ENCODE data around the gene TIMM23.
A peak's percentile ranks its signal among the peaks of the same experiment; 100 is the strongest.

Gene TIMM23

DNA sequence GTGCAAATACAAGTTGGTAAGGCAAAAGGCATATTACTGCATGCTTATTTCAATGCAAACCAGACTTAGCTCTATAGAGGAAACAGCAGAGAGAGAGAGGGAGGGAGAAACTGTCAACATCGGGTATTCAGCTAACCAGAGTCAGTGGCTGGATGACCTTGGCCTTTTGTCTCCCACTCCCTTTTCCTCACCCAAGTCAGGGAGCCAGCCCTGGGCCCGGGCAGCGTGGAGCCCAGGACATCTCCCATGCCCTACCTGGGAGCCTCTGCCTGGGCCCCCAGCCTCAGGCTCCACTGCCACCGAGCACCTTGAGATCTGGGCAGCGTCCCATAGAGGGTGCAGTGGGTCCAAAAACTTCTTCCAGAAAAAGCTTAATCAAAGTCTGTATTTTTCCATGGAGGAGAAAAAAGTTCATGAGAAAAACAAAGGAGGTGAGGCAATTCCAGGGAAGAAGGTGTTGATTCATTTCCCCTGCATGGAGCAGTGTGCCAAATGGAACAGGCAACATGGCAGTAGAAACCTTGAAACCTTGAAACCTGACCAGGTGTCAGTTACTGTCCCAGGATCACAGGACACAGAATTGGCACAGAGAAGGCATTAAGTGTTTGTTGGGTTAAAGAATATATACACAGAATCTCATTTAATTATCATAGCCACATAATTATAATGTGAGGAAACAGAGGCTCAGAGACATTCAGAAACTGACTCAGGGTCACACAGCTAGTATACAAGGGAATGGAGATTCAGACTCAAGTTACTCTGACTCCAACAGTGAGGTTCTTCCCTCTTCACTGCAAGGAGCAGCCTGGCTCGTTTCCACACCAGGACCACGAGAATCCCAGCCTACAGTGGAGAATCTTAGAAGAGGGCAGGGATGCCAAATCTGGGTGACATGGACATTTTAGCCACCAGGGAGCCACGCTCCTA lies 63.9 kb downstream of the TIMM23 start:
- TF ChIP-seq, protein P1, sequence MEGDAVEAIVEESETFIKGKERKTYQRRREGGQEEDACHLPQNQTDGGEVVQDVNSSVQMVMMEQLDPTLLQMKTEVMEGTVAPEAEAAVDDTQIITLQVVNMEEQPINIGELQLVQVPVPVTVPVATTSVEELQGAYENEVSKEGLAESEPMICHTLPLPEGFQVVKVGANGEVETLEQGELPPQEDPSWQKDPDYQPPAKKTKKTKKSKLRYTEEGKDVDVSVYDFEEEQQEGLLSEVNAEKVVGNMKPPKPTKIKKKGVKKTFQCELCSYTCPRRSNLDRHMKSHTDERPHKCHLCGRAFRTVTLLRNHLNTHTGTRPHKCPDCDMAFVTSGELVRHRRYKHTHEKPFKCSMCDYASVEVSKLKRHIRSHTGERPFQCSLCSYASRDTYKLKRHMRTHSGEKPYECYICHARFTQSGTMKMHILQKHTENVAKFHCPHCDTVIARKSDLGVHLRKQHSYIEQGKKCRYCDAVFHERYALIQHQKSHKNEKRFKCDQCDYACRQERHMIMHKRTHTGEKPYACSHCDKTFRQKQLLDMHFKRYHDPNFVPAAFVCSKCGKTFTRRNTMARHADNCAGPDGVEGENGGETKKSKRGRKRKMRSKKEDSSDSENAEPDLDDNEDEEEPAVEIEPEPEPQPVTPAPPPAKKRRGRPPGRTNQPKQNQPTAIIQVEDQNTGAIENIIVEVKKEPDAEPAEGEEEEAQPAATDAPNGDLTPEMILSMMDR (tag by site-specific recombination; IDR thresholded peaks at IDR 0.05) = 0 out of 2 replicates have a peak, but pooled peaks have one; percentile 7
- no peak for TF ChIP-seq GLI4 (tag by site-specific recombination; IDR thresholded peaks at IDR 0.05)
- CTCF ChIA-PET = interaction anchor here (0.7 kb wide), 1 partner anchor 12 kb away, joined by 3 read pairs; no protein-coding TSS in a partner anchor
- Histone ChIP-seq H3K9me3 (ENCODE audit: control insufficient read depth, insufficient read depth, low read depth, low read length) (no peaks in the 10 kb centered on the region), H3K4me3 (ENCODE audit: low read depth, low read length) (no peak overlapping the region), H3K4me1 (ENCODE audit: control insufficient read depth, insufficient read depth, low read length) (no peaks in the 10 kb centered on the region), H3K27ac (ENCODE audit: extremely low read depth, low read depth, low read length) (no peak overlapping the region), H3K36me3 (ENCODE audit: control insufficient read depth in 2 of 2, insufficient read depth in 1 of 2, low read length in 2 of 2) (no peaks in the 10 kb centered on the region)
- POLR2A ChIA-PET = no interaction called here

DNA sequence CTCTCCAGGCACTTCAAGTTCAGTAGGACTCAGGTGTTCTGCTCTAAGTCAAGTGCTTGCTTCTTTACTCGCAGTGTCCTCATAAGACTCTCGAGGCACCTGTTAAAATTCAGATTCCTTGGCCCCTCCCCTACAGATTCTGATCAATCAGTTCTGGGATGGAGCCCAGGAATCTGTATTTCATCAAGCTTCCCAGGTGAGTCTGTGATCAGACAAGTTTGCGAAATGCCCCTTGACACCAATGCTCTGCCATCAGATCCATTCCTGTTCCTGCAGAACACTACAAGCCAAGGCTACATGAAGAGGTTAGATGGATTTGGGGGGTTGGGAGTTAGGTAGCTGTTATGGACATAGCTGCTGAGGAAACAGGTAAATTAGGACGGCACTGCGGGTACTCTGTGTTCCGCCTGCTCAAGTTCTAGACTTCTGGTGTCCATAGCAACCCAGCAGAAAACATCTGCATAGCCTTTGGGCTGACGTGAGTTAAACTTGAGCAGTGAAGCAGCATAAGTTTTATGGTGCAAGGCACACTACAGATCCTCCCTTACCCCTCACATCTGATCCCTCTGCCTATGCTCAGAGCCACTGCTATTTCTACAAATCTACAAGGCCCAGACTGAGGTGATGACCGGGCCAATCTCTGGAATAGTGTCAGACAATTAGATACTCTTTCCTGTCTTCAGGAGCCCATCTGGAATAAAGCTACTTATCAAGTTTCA lies 65.0 kb downstream of the TIMM23 start:
- POLR2A ChIA-PET = no interaction called here
- no peak overlapping the region for H3K27ac ChIP-seq (ENCODE audit: extremely low read depth, low read depth, low read length)
- H3K4me1 ChIP-seq (ENCODE audit: control insufficient read depth, insufficient read depth, low read length) = no peaks in the 10 kb centered on the region
- H3K36me3 ChIP-seq (ENCODE audit: control insufficient read depth in 2 of 2, insufficient read depth in 1 of 2, low read length in 2 of 2) = no peaks in the 10 kb centered on the region
- CTCF ChIA-PET = no interaction called here
- TF ChIP-seq ZBTB20 (tag by site-specific recombination; IDR thresholded peaks at IDR 0.05) (0 out of 2 replicates have a peak, but pooled peaks have one; percentile 24), ZNF157 (tag by site-specific recombination; IDR thresholded peaks at IDR 0.05) (no peak)
- no peak overlapping the region for H3K4me3 ChIP-seq (ENCODE audit: low read depth, low read length)
- H3K9me3 ChIP-seq (ENCODE audit: control insufficient read depth, insufficient read depth, low read depth, low read length) = no peaks in the 10 kb centered on the region

DNA sequence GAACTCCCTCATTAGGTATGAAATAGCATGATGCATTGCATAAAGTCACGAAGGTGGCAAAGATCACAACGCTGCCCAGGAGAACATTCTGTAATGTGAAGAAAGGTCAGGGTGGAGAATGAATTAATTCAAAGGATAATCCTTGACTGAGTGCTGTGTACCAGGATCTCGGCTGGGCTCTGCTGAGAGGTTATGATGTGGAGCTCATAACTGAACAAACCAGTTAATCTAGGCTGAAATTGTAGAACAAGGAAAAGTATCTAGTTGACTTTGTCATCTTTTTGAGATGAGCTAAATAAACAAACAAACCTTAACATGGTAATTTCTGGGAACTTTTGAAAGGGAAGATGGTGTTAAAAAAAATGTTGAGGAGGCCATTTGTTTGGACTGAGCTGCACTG lies 67.7 kb downstream of the TIMM23 start:
- H3K4me3 ChIP-seq (ENCODE audit: low read depth, low read length) = no peak overlapping the region
- ChIA-PET POLR2A (no interaction called here), CTCF (no interaction called here)
- no peak for TF ChIP-seq ZNF521 (tag by site-specific recombination; IDR thresholded peaks at IDR 0.05)
- no peak for TF ChIP-seq ZNF596 (tag by site-specific recombination; IDR thresholded peaks at IDR 0.05)
- TF ChIP-seq ZNF146 (tag by site-specific recombination; IDR thresholded peaks at IDR 0.05) = no peak
- TF ChIP-seq, protein P2, sequence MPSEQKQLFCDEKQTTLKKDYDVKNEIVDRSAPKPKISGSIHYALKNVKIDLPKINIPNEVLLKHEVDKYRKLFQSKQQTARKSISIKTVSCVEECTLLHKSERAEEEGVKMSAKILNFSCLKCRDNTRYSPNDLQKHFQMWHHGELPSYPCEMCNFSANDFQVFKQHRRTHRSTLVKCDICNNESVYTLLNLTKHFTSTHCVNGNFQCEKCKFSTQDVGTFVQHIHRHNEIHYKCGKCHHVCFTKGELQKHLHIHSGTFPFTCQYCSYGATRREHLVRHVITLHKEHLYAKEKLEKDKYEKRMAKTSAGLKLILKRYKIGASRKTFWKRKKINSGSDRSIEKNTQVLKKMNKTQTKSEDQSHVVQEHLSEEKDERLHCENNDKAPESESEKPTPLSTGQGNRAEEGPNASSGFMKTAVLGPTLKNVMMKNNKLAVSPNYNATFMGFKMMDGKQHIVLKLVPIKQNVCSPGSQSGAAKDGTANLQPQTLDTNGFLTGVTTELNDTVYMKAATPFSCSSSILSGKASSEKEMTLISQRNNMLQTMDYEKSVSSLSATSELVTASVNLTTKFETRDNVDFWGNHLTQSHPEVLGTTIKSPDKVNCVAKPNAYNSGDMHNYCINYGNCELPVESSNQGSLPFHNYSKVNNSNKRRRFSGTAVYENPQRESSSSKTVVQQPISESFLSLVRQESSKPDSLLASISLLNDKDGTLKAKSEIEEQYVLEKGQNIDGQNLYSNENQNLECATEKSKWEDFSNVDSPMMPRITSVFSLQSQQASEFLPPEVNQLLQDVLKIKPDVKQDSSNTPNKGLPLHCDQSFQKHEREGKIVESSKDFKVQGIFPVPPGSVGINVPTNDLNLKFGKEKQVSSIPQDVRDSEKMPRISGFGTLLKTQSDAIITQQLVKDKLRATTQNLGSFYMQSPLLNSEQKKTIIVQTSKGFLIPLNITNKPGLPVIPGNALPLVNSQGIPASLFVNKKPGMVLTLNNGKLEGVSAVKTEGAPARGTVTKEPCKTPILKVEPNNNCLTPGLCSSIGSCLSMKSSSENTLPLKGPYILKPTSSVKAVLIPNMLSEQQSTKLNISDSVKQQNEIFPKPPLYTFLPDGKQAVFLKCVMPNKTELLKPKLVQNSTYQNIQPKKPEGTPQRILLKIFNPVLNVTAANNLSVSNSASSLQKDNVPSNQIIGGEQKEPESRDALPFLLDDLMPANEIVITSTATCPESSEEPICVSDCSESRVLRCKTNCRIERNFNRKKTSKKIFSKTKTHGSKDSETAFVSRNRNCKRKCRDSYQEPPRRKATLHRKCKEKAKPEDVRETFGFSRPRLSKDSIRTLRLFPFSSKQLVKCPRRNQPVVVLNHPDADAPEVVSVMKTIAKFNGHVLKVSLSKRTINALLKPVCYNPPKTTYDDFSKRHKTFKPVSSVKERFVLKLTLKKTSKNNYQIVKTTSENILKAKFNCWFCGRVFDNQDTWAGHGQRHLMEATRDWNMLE (tag by site-specific recombination; conservative IDR thresholded peaks at IDR 0.05; ENCODE audit: low read depth) = no peak
- TF ChIP-seq ZBTB1 (tag by site-specific recombination; IDR thresholded peaks at IDR 0.05) = no peak
- TF ChIP-seq, protein P3, sequence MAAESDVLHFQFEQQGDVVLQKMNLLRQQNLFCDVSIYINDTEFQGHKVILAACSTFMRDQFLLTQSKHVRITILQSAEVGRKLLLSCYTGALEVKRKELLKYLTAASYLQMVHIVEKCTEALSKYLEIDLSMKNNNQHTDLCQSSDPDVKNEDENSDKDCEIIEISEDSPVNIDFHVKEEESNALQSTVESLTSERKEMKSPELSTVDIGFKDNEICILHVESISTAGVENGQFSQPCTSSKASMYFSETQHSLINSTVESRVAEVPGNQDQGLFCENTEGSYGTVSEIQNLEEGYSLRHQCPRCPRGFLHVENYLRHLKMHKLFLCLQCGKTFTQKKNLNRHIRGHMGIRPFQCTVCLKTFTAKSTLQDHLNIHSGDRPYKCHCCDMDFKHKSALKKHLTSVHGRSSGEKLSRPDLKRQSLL (tag by site-specific recombination; IDR thresholded peaks at IDR 0.05) = no peak
- TF ChIP-seq, protein P4, sequence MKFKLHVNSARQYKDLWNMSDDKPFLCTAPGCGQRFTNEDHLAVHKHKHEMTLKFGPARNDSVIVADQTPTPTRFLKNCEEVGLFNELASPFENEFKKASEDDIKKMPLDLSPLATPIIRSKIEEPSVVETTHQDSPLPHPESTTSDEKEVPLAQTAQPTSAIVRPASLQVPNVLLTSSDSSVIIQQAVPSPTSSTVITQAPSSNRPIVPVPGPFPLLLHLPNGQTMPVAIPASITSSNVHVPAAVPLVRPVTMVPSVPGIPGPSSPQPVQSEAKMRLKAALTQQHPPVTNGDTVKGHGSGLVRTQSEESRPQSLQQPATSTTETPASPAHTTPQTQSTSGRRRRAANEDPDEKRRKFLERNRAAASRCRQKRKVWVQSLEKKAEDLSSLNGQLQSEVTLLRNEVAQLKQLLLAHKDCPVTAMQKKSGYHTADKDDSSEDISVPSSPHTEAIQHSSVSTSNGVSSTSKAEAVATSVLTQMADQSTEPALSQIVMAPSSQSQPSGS (tag by site-specific recombination; IDR thresholded peaks at IDR 0.05; ENCODE audit: low read depth) = no peak
- TF ChIP-seq ZNF621 (tag by site-specific recombination; IDR thresholded peaks at IDR 0.05) = no peak
- no peak for TF ChIP-seq ZNF211 (tag by site-specific recombination; IDR thresholded peaks at IDR 0.05; ENCODE audit: low read depth)
- no peak for TF ChIP-seq ZNF501 (tag by site-specific recombination; IDR thresholded peaks at IDR 0.05)
- TF ChIP-seq, protein P5, sequence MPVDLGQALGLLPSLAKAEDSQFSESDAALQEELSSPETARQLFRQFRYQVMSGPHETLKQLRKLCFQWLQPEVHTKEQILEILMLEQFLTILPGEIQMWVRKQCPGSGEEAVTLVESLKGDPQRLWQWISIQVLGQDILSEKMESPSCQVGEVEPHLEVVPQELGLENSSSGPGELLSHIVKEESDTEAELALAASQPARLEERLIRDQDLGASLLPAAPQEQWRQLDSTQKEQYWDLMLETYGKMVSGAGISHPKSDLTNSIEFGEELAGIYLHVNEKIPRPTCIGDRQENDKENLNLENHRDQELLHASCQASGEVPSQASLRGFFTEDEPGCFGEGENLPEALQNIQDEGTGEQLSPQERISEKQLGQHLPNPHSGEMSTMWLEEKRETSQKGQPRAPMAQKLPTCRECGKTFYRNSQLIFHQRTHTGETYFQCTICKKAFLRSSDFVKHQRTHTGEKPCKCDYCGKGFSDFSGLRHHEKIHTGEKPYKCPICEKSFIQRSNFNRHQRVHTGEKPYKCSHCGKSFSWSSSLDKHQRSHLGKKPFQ (tag by site-specific recombination; IDR thresholded peaks at IDR 0.05) = no peak
- TF ChIP-seq WT1 (tag by site-specific recombination; IDR thresholded peaks at IDR 0.05) = no peak
- TF ChIP-seq ZNF248 (tag by site-specific recombination; IDR thresholded peaks at IDR 0.05) = no peak

More for the DNA sequence above, 67.7 kb downstream of the TIMM23 start:
- Histone ChIP-seq H3K9me3 (ENCODE audit: control insufficient read depth, insufficient read depth, low read depth, low read length) (no peaks in the 10 kb centered on the region), H3K27ac (ENCODE audit: extremely low read depth, low read depth, low read length) (no peak overlapping the region), H3K36me3 (ENCODE audit: control insufficient read depth in 2 of 2, insufficient read depth in 1 of 2, low read length in 2 of 2) (no peaks in the 10 kb centered on the region), H3K4me1 (ENCODE audit: control insufficient read depth, insufficient read depth, low read length) (no peaks in the 10 kb centered on the region)
